NCI-H1048 (cell line): ENCODE results near the gene E2F3.
"Not testable (repeated sequence)": the region's sequence is repeated elsewhere in the genome, so short reads cannot be mapped to it uniquely, and the experiment has no call there.

Experiments used
- DNase-seq: peaks from one replicate; lab custom pipeline; 2025; lab: John Stamatoyannopoulos, UW

The E2F3 gene

GRCh38 chr6:20467437-20467836, 65.8 kb downstream of the E2F3 start:
- DNase-seq: no peak

GRCh38 chr6:20468209-20468608, 66.5 kb downstream of the E2F3 start:
- no peak for DNase-seq

GRCh38 chr6:20472748-20473147, 71.1 kb downstream of the E2F3 start:
- no peak for DNase-seq

GRCh38 chr6:20473518-20473917, 71.8 kb downstream of the E2F3 start:
- DNase-seq: no peak

- DNase-seq: no peak
These were observed 73.3 kb downstream of the E2F3 start for GRCh38 chr6:20474874-20475542.

GRCh38 chr6:20476501-20477043, 74.9 kb downstream of the E2F3 start:
- no peak for DNase-seq

- DNase-seq: no peak
These were observed 75.8 kb downstream of the E2F3 start for GRCh38 chr6:20477485-20477884.

GRCh38 chr6:20479060-20479459, 77.4 kb downstream of the E2F3 start:
- DNase-seq: no peak

GRCh38 chr6:20479526-20479925, 77.8 kb downstream of the E2F3 start:
- DNase-seq: no peak

GRCh38 chr6:20481281-20481680, 79.6 kb downstream of the E2F3 start:
- DNase-seq: no peak

- DNase-seq: no peak
These were observed 82.3 kb downstream of the E2F3 start for GRCh38 chr6:20483887-20484497.

GRCh38 chr6:20486641-20487040, 85.0 kb downstream of the E2F3 start:
- DNase-seq: no peak

GRCh38 chr6:20487669-20488375, 86.1 kb downstream of the E2F3 start:
- no peak for DNase-seq

- DNase-seq: no peak
These were observed 88.9 kb downstream of the E2F3 start for GRCh38 chr6:20490591-20490990.

- no peak for DNase-seq
These were observed 90.4 kb downstream of the E2F3 start for GRCh38 chr6:20492099-20492498.

- DNase-seq: no peak
These were observed 95.7 kb downstream of the E2F3 start for GRCh38 chr6:20497216-20498040.

GRCh38 chr6:20498041-20498385, 96.3 kb downstream of the E2F3 start:
- DNase-seq: no peak

GRCh38 chr6:20509212-20509611, 107.5 kb downstream of the E2F3 start:
- DNase-seq: no peak

GRCh38 chr6:20511852-20512251, 110.2 kb downstream of the E2F3 start:
- no peak for DNase-seq

- not testable (repeated sequence) for DNase-seq
These were observed 123.5 kb downstream of the E2F3 start for GRCh38 chr6:20525208-20525607.

GRCh38 chr6:20529086-20529448, 127.4 kb downstream of the E2F3 start:
- not testable (repeated sequence) for DNase-seq

- DNase-seq: no peak
These were observed 131.2 kb downstream of the E2F3 start for GRCh38 chr6:20532881-20533280.
